GM21825 (cell line): ENCODE data around the gene SIL1.

ENCODE experiments used
- ATAC-seq: cut with Tn5 transposase; IDR thresholded peaks from one replicate; pipeline ENCODE4 v1.9.1; 2021; ENCODE audit warnings: mild to moderate bottlenecking, moderate library complexity; ENCODE audit not compliant: unreplicated experiment

The SIL1 gene

DNA sequence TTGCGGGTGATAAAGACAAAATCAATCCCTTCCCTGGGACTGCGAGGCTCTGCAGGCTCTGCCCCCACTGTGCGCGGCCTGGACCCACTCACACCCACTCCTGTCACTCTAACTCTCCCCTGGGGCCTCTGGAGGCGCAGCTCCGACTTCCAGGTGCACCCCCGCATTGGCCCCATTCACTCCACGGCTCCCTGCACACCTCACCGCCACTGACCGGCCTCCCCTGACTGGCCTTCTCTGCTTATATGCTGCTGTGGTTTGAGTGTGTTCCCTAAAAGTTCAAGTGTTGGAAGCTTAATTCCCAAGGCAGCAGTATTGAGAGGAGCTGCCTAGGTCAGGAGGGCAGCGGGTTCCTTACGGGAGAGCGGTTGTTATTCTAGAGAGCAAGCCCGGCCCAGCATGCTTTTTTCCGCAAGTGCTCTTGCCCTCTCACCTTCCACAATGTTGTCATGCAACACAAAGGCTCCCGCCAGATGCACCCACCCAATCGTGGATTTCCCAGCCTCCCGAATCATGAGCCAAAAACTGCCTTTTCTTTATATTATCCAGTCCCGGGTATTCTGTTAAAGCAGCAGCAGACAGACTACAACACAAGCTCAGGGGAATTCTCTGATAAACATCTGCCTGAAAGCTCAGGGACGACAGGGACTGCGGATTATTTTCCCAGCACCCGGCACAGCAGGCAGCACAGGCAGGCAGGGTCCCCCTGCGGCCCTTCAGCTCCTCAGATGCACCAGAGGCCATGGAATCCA lies 249.5 kb downstream of the SIL1 start:
- ATAC-seq, result no peak

DNA sequence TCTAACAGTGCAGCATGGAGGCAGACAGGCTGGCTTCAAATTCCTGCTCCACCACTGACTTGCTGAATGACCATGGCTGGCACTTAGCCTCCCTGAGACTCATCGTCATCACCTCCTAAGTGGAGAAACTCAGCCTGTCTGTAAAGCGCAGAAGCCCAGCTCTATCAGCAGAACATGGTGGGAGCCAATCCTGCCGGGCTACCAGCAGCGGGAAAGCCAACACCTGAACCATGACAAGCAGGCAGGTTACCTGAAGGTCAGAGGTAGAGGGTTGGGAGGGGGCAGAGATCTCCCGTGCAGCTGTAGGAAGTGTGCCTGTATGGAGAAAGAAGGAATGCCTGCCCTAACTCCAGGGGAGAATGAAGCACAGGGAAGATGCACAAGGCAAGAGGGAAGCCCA lies 250.4 kb downstream of the SIL1 start:
- ATAC-seq, result no peak

DNA sequence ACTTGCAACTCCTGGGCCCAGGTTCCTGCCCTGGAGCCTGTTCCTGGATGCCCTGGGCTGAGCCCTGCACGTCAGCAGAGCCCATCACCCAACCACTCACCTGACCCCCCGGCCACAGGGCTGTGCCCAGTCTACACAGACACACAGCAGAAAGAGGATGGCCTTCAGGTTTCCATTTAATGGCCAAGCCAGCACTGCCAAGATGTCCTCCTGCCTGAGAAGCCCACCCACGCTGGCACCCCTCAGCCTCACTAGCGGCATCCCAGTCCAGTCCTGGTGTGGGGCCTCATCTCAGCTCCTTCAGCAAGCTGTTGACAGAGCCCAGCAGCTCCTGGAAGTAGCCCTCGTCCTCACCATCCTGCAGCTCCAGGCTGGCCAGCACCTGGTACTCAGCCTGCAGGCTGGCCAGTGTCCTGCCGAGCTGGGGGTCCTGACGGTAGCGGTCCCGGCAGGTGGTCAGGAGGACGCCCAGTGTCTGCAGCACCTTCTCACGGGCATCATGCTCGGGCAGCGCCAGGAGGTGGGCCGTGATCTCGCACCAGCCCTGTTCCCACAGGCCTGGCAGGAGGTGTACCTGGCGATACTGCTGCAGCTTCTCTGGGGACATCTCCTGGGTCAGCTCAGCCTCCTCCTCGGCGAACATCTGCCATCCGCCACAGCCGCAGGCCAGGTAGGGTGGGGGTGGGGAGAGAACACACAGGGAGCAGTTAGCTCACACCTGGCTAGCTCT lies 251.2 kb downstream of the SIL1 start:
- ATAC-seq, result no peak

DNA sequence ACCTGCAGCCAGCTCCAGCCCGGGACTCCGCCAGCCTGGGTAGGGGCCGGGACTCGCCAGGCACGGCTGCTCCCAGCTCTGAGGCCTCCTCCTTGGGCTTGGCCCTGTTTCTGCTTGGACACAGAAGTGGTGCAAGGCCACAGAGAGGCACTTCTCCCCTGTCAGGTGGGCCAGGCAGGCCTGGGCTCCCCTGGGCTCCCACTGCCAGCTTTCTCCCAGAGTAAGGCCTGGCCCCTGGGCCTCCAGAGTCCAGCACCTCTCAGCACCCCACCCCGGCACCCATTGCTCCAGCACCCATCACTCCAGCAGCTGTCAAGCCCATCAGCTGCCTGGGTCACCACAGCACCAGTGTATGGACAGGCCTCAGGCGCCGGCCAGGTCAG lies 251.9 kb downstream of the SIL1 start:
- no peak for ATAC-seq

DNA sequence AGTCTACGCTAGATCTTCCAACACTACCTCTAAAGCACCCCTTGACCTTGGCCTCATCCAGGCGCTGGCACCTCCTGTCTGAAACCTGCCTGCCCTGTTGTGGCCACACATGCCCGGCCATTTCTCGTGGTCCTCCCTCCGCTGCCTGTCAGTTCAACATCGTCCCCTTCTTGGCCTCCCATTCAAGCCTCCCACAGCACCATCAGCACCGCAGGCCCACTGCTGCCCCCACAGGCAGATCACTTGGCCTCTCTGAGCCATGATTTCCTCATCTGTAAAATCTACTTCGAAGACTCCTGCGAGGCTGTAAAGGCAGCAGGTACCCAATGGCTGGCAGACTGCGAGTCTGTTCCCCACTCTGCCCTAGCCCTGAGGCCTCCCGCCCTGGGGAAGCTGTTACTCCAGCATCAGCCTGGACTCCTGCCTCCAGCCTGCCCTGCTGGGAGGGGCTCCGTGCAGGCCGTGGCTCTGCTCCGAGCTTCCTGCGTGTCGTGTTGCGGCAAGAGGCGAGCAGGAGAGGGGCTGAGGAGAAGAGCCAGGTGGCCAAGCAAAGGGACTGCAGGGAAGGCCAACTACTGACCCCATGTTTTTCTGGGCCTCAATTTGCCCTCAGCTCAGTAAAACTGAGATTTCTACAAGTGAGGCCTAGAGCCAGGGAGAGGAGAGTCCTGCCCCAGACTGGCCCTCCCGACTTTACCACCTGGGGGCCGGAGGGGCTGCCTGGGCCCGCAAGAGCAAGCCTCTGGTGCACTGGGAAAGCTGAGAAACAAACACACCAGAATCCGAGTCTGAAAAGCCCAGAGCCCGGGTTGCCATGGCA lies 252.5 kb downstream of the SIL1 start:
- ATAC-seq, result no peak

DNA sequence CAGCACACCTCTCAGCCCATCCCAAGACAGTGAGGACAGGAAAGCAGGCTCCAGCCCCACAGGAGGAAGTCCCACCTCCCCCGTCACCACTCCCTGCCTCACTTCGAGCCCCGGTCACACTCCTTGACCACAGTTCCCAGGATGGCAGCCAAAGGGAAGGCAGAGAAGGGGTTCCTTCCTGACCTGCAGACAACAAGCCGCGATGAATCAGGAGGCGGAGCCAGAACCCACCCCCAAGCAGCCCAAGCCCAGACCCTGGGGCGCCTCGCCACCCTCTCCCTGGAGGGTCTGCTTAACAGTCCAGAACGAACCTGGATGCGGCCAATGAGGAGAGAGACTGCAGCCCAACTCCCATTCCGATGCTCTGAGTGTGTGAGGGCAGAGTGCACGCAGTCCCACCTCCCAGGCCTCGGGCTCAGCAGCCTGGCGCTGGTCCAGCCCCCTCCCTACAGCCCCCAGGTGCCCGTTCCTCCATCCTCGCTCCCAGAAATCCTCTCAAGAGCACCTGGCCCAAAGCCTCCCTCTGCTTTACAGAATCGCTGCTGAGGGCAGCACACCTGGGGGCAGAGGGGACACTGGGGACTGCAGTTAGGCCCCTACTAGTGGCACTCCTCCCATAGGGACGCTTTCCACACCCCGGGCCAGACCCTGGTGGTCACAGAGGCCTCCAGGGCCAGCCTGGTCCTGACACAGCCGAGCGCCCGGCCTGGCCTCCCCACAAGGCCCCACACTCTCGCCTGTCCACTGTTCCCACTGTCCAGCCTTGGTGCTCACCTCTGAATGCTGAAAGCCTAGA lies 253.4 kb downstream of the SIL1 start:
- no peak for ATAC-seq

DNA sequence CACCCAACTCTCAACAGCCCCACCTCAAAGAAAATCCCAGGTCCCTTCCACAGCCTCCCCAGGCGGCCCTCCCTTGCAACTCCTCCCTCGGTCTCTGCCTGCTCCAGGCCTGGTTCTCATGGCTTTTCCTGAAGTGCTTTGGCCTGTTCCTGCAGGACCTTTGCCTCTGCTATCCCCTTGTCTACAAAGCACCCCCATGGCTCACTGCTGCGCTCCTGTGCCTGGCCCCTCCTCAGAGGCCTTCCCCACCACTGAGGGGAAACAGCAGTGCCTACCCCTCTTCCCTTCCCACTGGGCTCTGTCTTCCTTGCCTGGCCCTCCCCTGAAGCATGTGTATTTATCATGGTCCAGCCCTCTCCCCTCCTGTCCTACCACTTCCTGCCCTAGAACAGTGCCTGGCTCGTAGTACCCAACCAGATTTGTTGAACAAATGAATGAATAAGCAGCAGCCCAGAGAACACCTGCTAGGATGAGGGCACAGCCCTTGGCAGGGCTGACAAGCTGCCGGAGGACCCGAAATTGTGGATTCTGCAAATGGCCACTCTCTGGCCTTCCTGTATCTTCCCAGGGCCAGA lies 254.5 kb downstream of the SIL1 start:
- ATAC-seq, result no peak

DNA sequence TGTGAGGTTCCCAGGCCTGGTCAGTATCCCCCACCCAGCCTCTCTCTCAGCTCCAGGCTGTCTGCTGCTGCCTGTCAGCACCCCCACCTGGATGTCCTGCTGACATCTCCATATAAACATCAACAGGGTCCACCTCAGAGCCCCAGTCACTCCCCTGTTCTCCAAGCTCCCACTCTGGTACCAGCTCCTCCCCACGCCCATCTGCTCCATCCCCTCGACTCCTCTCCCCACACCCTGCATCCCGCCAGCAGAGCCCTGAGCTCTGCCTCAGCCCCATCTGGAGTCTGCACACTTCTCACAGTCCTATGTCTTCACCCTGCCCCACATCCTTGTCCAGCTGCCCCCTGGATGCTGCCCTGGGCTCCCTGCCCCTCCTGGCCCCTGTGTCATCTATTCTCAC lies 255.3 kb downstream of the SIL1 start:
- ATAC-seq, result no peak

DNA sequence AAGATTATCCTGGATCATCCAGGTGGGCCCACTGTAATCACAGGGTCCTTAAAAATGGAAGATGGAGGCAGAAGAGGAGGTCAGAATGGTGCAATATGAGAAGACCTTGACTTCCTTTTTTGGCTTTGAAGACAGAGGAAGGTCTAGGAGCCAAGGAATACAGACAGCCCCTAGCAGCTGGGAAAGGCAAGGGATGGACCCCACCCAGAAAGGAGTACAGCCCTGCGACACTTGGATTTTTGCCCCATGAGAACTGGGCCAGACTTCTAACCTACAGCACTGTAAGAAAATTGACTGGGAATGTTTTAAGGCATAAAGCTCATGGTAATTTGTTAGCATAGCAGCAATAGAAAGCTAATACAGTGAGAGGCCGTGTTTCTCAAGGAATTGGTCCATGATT lies 256.1 kb downstream of the SIL1 start:
- no peak for ATAC-seq

DNA sequence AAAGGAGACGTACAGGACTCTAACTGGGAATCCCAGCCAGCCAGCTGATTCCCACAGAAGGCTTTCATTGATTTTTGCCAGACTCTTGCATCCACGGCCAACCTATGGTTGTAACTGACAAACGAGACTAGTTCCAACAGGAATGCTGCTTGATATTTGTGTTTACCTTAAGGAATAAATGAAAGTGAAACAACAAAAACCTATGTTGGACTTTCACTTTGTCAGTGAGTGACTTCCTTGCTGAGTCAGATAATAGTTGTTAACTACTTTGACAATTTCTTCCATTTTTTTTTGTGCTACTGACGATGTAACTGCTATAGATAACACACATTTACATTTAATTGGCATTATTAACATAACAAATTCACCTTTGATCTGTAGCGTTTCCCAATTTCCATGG lies 259.6 kb downstream of the SIL1 start:
- ATAC-seq, result no peak

DNA sequence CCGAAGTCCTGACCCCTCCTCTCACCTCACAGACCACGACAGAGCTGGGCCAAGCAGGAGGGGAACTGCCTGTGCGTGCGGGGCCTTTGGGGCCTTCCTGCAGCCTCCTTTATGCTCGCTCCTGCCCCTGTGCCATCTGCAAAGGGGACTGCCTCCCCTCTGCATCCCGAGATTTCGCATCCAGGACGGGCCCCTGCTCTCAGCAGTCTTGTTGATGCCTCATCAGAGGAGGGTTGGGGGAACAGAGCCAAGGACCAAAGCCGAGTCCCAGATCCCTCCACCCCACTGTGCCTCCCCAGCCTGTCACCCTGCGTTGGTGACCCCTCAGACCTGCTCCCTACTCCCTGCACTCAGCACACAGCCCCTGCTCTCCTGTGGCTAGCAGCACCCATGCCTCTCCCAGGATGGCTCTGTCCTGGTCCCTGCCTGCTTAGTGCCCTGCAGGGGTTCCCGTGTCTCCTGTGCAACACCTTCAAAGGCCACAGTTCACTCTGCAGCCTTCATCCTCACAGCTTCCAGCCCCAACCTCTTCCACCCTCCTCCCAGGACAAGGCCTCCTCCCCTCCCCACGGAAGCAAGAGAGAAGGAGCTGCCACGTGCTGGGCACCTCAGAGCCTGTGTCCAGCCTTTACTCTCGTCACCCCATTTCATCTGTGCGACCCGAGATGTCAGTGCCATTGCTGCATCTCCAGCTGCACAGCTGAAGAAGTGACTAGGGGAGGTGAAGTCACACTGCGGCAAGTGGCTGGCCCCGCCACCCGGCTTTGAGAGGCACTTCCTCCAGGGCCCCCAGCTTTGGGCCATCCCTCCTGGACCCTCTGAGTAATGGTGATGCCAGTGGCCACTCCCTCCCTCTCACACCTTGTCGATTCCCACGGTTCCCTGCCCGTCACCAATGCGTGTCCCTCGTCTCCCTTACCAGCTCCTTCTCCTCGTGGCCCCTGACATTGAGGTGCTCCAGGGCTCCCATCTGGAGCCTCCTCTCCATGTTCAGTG lies 260.5 kb downstream of the SIL1 start:
- no peak for ATAC-seq

DNA sequence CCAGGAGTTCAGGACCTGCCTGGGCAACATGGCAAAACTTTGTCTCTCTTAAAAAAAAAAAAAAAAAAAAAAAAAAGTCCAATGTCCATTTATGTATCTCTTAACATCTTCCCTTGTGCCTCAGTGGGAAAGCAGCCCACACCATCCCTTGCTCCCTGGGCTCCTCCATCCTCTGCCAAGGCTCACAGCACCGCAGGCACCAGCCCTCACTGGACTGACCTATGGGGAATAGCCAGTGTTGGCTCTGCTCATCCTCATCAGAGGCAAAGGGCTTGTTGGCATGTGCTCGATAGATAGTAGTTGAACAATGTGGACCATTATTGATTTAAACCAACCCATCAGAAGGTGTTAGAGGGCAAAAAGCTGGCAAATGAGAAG lies 261.2 kb downstream of the SIL1 start:
- ATAC-seq, result no peak

DNA sequence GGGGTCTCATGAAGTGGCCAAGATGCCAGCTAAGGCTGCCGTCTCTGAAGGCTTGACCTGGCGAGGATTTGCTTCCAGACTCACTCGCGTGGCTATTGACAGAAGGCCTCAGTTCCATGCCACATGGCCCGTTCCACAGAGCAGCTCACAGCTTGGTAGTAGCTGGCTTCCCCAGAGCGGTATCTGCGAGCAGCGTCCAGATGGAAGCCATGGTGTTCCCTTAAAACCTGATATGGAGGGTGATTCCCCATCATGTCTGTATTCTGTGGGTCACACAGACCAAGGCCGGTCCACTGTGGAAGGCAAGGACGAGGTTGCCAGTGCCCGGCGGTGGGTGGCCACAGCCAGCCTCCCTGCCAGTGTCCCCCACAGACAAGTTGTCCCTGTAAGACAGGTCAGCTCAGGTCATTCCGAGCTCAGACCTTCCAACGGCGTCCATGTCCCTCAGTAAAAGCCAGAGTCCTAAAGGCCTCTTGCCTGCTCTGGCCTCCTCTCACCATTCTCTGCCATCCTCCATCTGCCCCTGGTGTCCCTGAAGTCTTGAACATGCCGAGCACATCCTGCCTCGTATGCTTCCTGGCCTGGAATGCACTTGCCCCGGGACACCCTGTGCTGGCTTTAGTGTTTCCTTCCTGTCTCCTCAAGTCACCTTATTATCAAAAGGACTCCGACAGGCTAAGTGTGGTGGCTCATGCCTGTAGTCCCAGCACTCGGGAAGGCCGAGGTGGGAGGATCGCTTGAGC lies 261.8 kb downstream of the SIL1 start:
- ATAC-seq, result no peak

DNA sequence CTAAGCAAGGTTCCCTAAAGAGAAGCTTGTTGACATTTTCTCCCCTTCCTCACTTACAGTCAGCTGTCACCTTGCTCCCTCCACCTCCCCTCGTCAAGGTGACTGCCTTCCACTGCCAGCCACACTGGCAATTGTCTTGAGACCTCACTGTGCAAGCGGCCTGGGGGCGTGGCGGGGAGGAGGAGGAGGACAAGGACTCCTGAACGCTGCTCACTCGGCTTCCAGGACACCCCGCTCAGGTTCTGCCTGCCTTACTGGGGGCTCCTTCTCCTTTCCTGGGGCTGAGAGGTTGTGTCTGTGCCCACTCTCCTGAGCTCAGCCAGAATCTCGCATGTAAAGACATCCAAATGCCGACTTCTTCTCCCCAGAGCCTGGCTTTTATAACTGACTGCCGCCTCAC lies 262.7 kb downstream of the SIL1 start:
- no peak for ATAC-seq

DNA sequence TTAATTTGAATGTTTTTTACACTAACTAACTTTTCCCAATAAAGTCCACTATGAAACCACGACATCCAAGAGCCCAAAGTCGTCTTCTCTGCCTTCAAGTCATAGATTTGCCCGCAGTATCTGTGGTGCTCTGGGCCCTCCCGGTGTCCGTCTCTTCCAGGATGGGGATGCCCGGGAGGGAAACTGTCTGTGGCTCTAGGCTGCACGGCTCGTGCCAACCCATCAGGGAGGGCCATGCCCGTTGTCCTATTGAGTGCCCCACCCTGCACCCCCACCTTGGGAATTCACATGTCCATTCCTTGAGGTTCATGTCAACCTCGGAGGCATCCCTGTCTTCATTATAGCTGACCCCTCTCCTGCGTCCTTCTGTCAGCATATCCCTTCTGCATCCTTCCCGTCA lies 263.2 kb downstream of the SIL1 start:
- ATAC-seq, result no peak

DNA sequence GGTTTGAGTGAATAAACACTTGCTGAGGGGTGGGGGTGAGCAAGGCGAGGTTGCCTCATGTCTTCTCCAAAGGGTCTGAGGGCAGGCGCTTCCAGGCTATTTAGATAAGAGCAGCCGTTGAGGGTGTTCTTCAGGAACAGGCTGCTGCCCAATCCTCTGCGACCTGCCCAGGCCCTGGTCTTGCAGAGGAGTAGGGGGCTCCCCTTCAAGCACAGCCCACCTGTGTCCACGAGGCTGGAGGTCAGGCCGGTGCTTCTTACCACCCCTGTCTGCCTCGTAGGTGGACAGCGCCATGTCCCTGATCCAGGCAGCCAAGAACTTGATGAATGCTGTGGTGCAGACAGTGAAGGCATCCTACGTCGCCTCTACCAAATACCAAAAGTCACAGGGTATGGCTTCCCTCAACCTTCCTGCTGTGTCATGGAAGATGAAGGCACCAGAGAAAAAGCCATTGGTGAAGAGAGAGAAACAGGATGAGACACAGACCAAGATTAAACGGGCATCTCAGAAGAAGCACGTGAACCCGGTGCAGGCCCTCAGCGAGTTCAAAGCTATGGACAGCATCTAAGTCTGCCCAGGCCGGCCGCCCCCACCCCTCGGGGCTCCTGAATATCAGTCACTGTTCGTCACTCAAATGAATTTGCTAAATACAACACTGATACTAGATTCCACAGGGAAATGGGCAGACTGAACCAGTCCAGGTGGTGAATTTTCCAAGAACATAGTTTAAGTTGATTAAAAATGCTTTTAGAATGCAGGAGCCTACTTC lies 264.5 kb downstream of the SIL1 start:
- no peak for ATAC-seq

DNA sequence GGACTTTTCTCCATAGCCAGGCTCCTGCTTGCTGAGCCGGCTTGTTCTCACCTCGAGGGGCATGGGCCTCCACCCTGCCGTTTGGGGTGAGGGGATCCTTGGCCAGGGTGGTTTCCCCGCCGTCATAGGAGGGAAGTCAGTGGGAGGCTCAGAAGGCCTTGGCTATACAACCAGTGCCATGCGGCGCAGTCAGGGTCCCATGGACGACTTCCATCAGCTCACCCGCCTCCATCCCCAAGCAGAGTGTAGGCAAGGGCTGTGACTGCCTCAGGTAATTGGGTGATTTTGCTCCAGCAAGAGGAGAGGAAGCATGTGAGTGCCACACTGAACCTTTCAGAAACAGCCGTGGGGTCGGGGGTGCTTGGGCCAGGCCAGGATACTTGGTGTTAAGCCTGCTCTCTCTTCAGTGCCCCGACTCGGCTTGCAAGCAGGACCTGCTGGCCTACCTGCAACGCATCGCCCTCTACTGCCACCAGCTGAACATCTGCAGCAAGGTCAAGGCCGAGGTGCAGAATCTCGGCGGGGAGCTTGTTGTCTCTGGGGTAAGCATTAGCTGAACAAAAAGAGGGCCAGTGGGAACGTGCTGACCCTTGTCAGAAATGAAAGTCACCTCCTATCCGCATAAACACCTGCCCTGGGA lies 265.9 kb downstream of the SIL1 start:
- ATAC-seq, result no peak
